Loucy (cell line): Measurements from ENCODE around the gene PIP5K1A.

Experiments
- H2AFZ ChIP-seq: fragments of 200-600 bp; sonication (generic); 2 replicates; pipeline ENCODE4 v1.6.0; 2016; ENCODE audit warnings: antibody characterized with exemption, mild to moderate bottlenecking, low read length, moderate library complexity
- H3F3A ChIP-seq: fragments of 200-600 bp; 2 replicates; pipeline ENCODE4 v1.6.0; 2016; ENCODE audit warnings: antibody characterized with exemption, low read depth, mild to moderate bottlenecking
- H3K27me3 ChIP-seq: fragments of 200-600 bp; sonication (generic); 2 replicates; pipeline ENCODE4 v1.6.1; 2014; ENCODE audit warnings: low read length, mild to moderate bottlenecking; ENCODE audit not compliant: insufficient read depth, poor library complexity, severe bottlenecking
- H3K36me3 ChIP-seq: fragments of 200-600 bp; sonication (generic); 2 replicates; pipeline ENCODE4 v1.6.1; 2016; ENCODE audit warnings: low read length; ENCODE audit not compliant: insufficient read depth
- H3K4me1 ChIP-seq: fragments of 200-600 bp; sonication (generic); 2 replicates; pipeline ENCODE4 v1.5.1; 2014; ENCODE audit warnings: low read length, mild to moderate bottlenecking; ENCODE audit not compliant: insufficient read depth, poor library complexity, severe bottlenecking
- H3K4me2 ChIP-seq: fragments of 200-600 bp; sonication (generic); 2 replicates; pipeline ENCODE4 v1.6.0; 2014; ENCODE audit warnings: antibody characterized with exemption, low read length, low read depth, mild to moderate bottlenecking; ENCODE audit not compliant: poor library complexity, severe bottlenecking
- H3K4me3 ChIP-seq: fragments of 200-600 bp; sonication (generic); 2 replicates; pipeline ENCODE4 v1.5.1; 2014; ENCODE audit warnings: low read length, mild to moderate bottlenecking, mixed read lengths; ENCODE audit not compliant: poor library complexity, severe bottlenecking
- H3K79me2 ChIP-seq: fragments of 200-600 bp; sonication (generic); 2 replicates; pipeline ENCODE4 v1.6.1; 2014; ENCODE audit warnings: low read length; ENCODE audit not compliant: insufficient read depth
- H3K9ac ChIP-seq: fragments of 200-600 bp; sonication (generic); 2 replicates; pipeline ENCODE4 v1.6.0; 2014; ENCODE audit warnings: mild to moderate bottlenecking, low read depth, low read length, moderate library complexity; ENCODE audit not compliant: poor library complexity, severe bottlenecking
- H3K9me2 ChIP-seq: fragments of 200-600 bp; sonication (generic); replicated peaks from 2 replicates; pipeline ENCODE4 v1.6.1; 2016; ENCODE audit warnings: low read depth, low read length, mixed read lengths
- H3K9me3 ChIP-seq: fragments of 200-600 bp; sonication (generic); 2 replicates; pipeline ENCODE4 v1.6.1; 2014; ENCODE audit warnings: mild to moderate bottlenecking, antibody characterized with exemption, low read length, low read depth; ENCODE audit not compliant: insufficient read depth
- H4K20me1 ChIP-seq: fragments of 200-600 bp; sonication (generic); 2 replicates; pipeline ENCODE4 v1.6.0; 2014; ENCODE audit warnings: antibody characterized with exemption, low read length, mild to moderate bottlenecking; ENCODE audit not compliant: insufficient read depth, poor library complexity, severe bottlenecking
- CTCF ChIP-seq: fragments of 200-600 bp; sonication (generic); conservative IDR thresholded peaks from 2 replicates; pipeline ENCODE4 v1.5.1; 2014; ENCODE audit warnings: mild to moderate bottlenecking, antibody characterized with exemption, low read length
- EZH2phosphoT487 ChIP-seq: fragments of 200-600 bp; IDR thresholded peaks from 2 replicates; pipeline ENCODE4 v1.6.1; 2018; ENCODE audit warnings: antibody characterized with exemption, mild to moderate bottlenecking, moderate library complexity, borderline replicate concordance

The PIP5K1A gene

GRCh38 chr1:151221616-151222015, 23.3 kb downstream of the PIP5K1A start:
- no peaks in the 10 kb centered on the region for H3K27me3 ChIP-seq

DNA sequence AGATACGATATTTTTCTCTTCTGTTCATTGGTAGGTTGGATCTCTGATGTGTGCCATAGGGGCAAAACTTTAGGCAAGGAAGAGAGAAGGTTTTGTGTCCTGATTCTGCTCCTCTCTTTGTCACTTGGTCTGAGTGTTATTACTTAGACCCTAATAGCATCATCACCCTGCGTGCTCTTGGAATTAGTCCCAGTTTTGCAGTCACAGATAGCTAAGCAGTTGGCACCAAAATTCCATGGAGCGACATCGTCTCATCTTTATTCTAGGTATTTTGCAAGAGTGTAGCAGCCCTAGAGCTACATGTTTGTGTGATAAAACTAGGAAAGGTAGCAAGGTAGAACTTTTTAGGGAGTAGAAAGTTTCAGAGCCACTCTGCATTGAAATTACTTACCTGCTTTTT, 23.8 kb downstream of the PIP5K1A start:
- Histone ChIP-seq H3K36me3 (peaks cover 11% of the 10 kb centered on the region; the same call in 1 of the 2 replicates), H3K9ac (no peak overlapping the region), H3K79me2 (peaks cover 56% of the 10 kb centered on the region), H4K20me1 (peaks cover 21% of the 10 kb centered on the region), H3K27me3 (no peaks in the 10 kb centered on the region), H3K9me3 (no peaks in the 10 kb centered on the region), H2AFZ (no peak overlapping the region), H3K9me2 (no peaks in the 10 kb centered on the region), H3F3A (no peaks in the 10 kb centered on the region; the same call in 1 of the 2 replicates), H3K4me1 (no peaks in the 10 kb centered on the region), H3K4me2 (no peak overlapping the region), H3K4me3 (no peak overlapping the region)
- no peak for TF ChIP-seq CTCF
- no peak for TF ChIP-seq EZH2phosphoT487

More at GRCh38 chr1:151221616-151222015, 23.3 kb downstream of the PIP5K1A start:
- Histone ChIP-seq H3K4me3 (no peak overlapping the region), H3K79me2 (peaks cover 61% of the 10 kb centered on the region), H3K9ac (no peak overlapping the region), H2AFZ (no peak overlapping the region), H3F3A (no peaks in the 10 kb centered on the region; the same call in 1 of the 2 replicates), H3K9me3 (no peaks in the 10 kb centered on the region), H3K36me3 (peaks cover 11% of the 10 kb centered on the region; the same call in 1 of the 2 replicates), H3K9me2 (no peaks in the 10 kb centered on the region), H3K4me2 (no peak overlapping the region), H4K20me1 (peaks cover 24% of the 10 kb centered on the region), H3K4me1 (no peaks in the 10 kb centered on the region)
- TF ChIP-seq EZH2phosphoT487, result no peak
- no peak for TF ChIP-seq CTCF

- TF ChIP-seq EZH2phosphoT487 (no peak), CTCF (no peak)
- H3K9me3 ChIP-seq, result no peaks in the 10 kb centered on the region
- H3K79me2 ChIP-seq, result no peaks in the 10 kb centered on the region
- H3F3A ChIP-seq, result no peaks in the 10 kb centered on the region
- no peak overlapping the region for H3K4me3 ChIP-seq
- no peaks in the 10 kb centered on the region for H3K9me2 ChIP-seq
- peaks cover 97% of the 10 kb centered on the region for H3K36me3 ChIP-seq
- H2AFZ ChIP-seq, result no peak overlapping the region
- H3K9ac ChIP-seq, result no peak overlapping the region
- H4K20me1 ChIP-seq, result no peaks in the 10 kb centered on the region
- no peaks in the 10 kb centered on the region for H3K27me3 ChIP-seq
- H3K4me1 ChIP-seq, result no peaks in the 10 kb centered on the region
- no peak overlapping the region for H3K4me2 ChIP-seq
Measured at GRCh38 chr1:151235235-151235634, 36.9 kb downstream of the PIP5K1A start.
